GM12891 (cell line): Measurements from ENCODE around the gene SLC29A1.

Experiments used
- DNase-seq: peaks from one replicate; pipeline ENCODE4 v3.0.0; 2011; ENCODE audit warnings: low spot score; ENCODE audit not compliant: insufficient read length
- FAIRE-seq: peaks from 2 replicates; lab custom pipeline; 2011; peaks lifted over from hg19 to GRCh38; lab: Jason Lieb, UNC
- PAX5 ChIP-seq: IDR thresholded peaks from 2 replicates; pipeline ENCODE4 v1.6.1; 2011; ENCODE audit warnings: low read length, moderate library complexity, mild to moderate bottlenecking; ENCODE audit not compliant: insufficient read depth, severe bottlenecking
- POLR2A ChIP-seq: IDR thresholded peaks from 2 replicates; pipeline ENCODE4 v1.6.1; 2011; ENCODE audit warnings: low read depth, low read length, control low read depth
- POLR2AphosphoS5 ChIP-seq: IDR thresholded peaks from 2 replicates; pipeline ENCODE4 v1.6.1; 2011; ENCODE audit warnings: low read depth, low read length, control low read depth
- POU2F2 ChIP-seq: IDR thresholded peaks from 2 replicates; pipeline ENCODE4 v1.6.1; 2011; ENCODE audit warnings: low read depth, mild to moderate bottlenecking, control low read depth, low read length, moderate library complexity
- SPI1 ChIP-seq: IDR thresholded peaks from 2 replicates; pipeline ENCODE4 v1.6.1; 2011; ENCODE audit warnings: low read depth, low read length, control low read depth
- TAF1 ChIP-seq: IDR thresholded peaks from 2 replicates; pipeline ENCODE4 v1.6.1; 2011; ENCODE audit warnings: low read depth, low read length, control low read depth

The SLC29A1 gene

GRCh38 chr6:44265722-44266233 lies 42.4 kb downstream of the SLC29A1 start:
- FAIRE-seq (no peak), DNase-seq (no peak)
- 0 out of 2 replicates have a peak, but pooled peaks have one; percentile 35 for TF ChIP-seq SPI1
- TF ChIP-seq POLR2AphosphoS5: no peak

- DNase-seq (no peak), FAIRE-seq (peak; percentile 52)
- TF ChIP-seq POLR2A (no peak), PAX5 (no peak), SPI1 (peak; percentile 47)
Observed at GRCh38 chr6:44266347-44266746, 43.0 kb downstream of the SLC29A1 start.

DNA sequence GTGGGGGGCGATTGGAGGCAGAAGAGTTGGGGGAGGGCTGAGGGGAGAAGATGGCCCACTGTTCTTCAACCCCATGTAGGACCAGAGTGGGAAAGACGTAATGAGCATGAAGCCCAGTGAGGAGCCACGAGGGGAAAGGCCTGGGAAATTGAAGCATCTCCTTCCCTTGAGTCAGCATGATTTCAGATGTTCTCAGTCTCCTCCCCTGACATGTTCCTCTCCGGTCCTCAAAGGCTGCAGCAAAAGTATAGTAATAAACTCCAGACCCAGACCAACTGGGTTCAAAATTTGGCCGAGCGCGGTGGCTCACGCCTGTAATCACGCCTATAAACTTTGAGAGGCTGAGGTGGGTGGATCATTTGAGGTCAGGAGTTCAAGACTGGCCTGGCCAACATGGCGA lies 43.9 kb downstream of the SLC29A1 start:
- FAIRE-seq: no peak
- no peak for TF ChIP-seq POLR2A
- TF ChIP-seq POU2F2: no peak
- no peak for TF ChIP-seq PAX5
- no peak for TF ChIP-seq POLR2AphosphoS5
- no peak for TF ChIP-seq TAF1
- TF ChIP-seq SPI1: no peak
- DNase-seq: no peak

- no peak for TF ChIP-seq POU2F2
- TF ChIP-seq POLR2A: no peak
- TF ChIP-seq POLR2AphosphoS5: no peak
- TF ChIP-seq PAX5: no peak
- no peak for TF ChIP-seq SPI1
- TF ChIP-seq TAF1: no peak
- DNase-seq (no peak), FAIRE-seq (peak; percentile 85)
Observed at GRCh38 chr6:44268095-44268628, 44.8 kb downstream of the SLC29A1 start.

DNA sequence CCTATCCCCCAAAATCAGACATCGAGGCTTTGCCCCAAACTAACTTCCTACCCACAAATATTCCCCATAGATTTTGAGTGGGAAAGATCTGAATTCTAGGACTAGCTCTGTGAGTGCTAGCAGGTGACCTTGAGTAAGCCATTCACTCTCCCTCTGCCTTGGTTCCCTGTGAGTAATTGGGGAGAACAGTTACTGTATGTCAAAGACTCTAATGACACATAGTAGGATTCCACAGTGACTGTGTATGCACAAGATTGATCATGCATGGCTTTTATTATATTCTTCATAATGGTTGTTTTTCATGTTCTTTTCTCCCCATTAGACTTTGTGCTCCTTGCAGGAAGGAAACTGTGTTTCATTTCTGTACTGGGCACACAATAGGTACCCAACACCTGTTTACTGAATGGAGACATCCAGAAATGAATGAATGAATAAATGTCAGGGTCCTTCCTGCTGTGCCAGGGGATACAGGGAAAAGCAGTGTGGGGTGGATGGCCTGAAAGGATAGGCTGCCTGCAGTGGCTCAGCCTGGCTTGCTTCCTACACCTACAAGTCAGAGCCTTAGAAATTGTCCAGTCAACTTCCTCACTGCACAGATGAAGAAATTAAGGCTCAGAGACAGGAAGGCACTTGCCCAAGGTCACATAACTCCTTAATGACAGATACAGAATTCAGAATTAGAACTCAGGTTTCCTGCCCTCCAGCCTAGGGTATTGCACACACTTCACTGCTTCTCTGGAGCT lies 46.0 kb downstream of the SLC29A1 start:
- TF ChIP-seq POU2F2 (no peak), POLR2AphosphoS5 (no peak), TAF1 (no peak), SPI1 (no peak), POLR2A (no peak), PAX5 (no peak)
- FAIRE-seq (no peak), DNase-seq (no peak)

DNA sequence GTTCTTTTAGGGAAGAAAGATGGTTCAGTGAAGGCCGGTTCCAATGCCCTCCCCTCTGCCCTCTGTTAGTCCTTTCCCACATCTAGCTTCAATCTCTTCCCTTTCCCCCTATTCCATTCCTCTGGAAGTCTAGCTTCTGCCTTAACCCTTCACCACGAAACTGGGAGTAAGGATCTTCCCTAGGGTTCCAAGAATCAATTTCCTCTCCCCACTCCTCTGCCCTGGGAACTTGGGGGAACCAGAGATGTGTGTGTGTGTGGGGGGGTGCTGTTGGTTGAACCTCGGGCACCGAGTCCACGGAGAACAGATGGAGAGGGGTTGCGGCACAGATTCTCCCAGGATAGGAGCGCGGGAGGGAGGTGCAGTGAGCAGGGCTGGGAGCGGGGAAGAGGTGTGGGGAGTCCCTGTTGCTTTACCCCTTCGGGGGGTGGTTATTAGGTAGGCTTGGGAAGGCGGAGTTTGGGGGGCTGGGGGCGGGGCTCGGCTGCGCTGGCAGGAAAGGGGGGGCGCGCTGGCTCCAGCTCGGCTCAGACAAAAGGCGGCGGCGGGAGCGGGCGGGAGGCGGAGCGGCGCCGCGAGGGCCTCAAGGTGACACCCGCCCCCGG lies 46.6 kb downstream of the SLC29A1 start, which contains the start of gene TMEM151B:
Gene TMEM151B (plus strand): TSS at position 530 of the 605 bp plus-strand sequence. CDS start 293 bp downstream, outside the sequence.
- TF ChIP-seq POU2F2: no peak
- TF ChIP-seq SPI1: no peak
- no peak for TF ChIP-seq POLR2AphosphoS5
- no peak for TF ChIP-seq TAF1
- TF ChIP-seq PAX5: no peak
- no peak for TF ChIP-seq POLR2A
- DNase-seq (no peak), FAIRE-seq (no peak)

GRCh38 chr6:44270526-44271405 lies 47.4 kb downstream of the SLC29A1 start:
- no peak for DNase-seq
- FAIRE-seq: no peak
- no peak for TF ChIP-seq POU2F2
- no peak for TF ChIP-seq POLR2AphosphoS5
- no peak for TF ChIP-seq TAF1
- no peak for TF ChIP-seq POLR2A
- TF ChIP-seq PAX5: no peak
- TF ChIP-seq SPI1: no peak

DNA sequence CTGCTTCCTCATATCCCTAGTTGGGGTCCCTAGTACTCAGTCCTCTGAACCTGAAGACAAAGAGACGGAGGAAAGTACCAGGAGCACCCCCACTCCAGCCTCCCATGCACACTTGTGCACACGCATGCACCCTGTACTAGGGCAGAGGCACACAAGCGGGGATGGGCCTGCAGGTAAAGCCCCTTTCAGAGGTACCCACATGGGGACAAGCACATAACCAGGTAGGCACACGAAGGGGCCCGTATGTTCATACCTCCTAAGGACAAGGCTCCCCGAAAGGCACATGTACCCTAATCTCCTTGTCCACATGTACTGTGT lies 48.0 kb downstream of the SLC29A1 start:
- TF ChIP-seq POLR2A (no peak), POU2F2 (no peak), TAF1 (no peak)
- DNase-seq (no peak), FAIRE-seq (no peak)

DNA sequence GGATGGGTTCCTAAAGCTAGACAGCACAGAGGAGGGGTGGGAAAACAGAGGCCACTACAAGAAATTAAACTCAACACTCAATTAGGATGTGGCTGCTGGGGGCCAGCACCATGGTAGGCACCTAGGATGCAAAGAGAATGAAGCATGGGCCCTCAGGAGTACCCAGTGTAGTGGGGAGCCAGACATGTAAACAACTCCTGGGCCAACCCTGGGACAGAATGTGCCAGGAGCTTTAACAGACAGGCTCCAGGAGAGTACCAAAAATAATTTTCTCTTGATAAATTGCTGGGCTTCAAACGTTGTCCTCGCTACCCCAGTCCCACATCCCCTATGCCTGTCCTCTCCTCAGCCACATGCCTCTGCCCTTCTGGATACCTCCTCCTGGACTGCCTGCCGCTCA lies 48.5 kb downstream of the SLC29A1 start:
- TF ChIP-seq TAF1: no peak
- no peak for TF ChIP-seq POU2F2
- no peak for TF ChIP-seq SPI1
- TF ChIP-seq PAX5: no peak
- no peak for TF ChIP-seq POLR2AphosphoS5
- no peak for TF ChIP-seq POLR2A
- DNase-seq (no peak), FAIRE-seq (no peak)
